ENCODE data around the gene STXBP4. TPM values are rescaled to one million over a fixed set of nuclear protein-coding genes. Genes with fewer than 3 reads are reported as not detected.

Gene STXBP4
- total and polyA plus RNA-seq, 2 experiments from 2014 or later = 25.0 to 52.1 TPM

DNA sequence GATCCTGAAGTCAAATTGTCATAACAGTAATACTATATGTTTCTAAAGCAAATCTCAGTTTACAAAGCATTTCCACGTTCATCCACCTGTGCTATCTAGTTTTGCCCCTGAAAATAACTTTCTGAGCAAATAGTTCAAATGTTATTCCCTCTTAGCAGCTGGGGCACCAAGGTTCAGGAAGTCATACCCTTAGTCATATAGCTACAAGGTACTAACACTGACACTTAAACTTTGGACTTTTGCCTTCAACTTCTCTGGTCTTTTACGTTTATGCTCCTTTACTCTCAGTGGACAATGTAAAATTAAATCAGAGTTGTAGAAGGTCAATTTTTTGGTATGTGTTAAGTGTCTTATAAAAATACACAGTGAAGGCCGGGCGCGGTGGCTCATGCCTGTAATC is 33.1 kb upstream of the STXBP4 start:
- H3K4me1 Mint-ChIP-seq = no peaks in the 10 kb centered on the region
- H3K4me1 ChIP-seq (ENCODE audit: insufficient read depth) = no peaks in the 10 kb centered on the region
- H3K79me2 ChIP-seq (replicated peaks; ENCODE audit: insufficient read depth) = no peaks in the 10 kb centered on the region
- 0 out of 2 replicates have a peak, but pooled peaks cover 3% of the 10 kb centered on the region for H4K20me1 ChIP-seq (replicated peaks; ENCODE audit: insufficient read depth)
- no peak for ATAC-seq
- H3K27me3 ChIP-seq (ENCODE audit: insufficient read depth) = no peaks in the 10 kb centered on the region
- H3K27me3 Mint-ChIP-seq (ENCODE audit: insufficient read depth, low read depth, poor library complexity) = peaks cover 3% of the 10 kb centered on the region
- peaks cover 76% of the 10 kb centered on the region for H3K36me3 ChIP-seq (ENCODE audit: insufficient read depth)
- no peak overlapping the region for H3K4me2 ChIP-seq
- no peaks in the 10 kb centered on the region for H3K9me3 Mint-ChIP-seq
- no peak for TF ChIP-seq ZNF331 (CRISPR knock-in tag; IDR thresholded peaks at IDR 0.05; ENCODE audit: low read depth)
- no peaks in the 10 kb centered on the region for H3F3A ChIP-seq (replicated peaks; ENCODE audit: low read depth)
- H3K4me3 Mint-ChIP-seq = no peak overlapping the region
- no peak overlapping the region for H3K27ac ChIP-seq (ENCODE audit: low read depth)
- no peak overlapping the region for H2AFZ ChIP-seq
- peaks cover 86% of the 10 kb centered on the region for H3K36me3 Mint-ChIP-seq (ENCODE audit: low read depth)
- H3K4me3 ChIP-seq = no peak overlapping the region
- no peak for DNase-seq (ENCODE audit: low spot score)
- H3K9me2 ChIP-seq (ENCODE audit: insufficient read depth) = no peaks in the 10 kb centered on the region
- no peak overlapping the region for H3K27ac Mint-ChIP-seq

DNA sequence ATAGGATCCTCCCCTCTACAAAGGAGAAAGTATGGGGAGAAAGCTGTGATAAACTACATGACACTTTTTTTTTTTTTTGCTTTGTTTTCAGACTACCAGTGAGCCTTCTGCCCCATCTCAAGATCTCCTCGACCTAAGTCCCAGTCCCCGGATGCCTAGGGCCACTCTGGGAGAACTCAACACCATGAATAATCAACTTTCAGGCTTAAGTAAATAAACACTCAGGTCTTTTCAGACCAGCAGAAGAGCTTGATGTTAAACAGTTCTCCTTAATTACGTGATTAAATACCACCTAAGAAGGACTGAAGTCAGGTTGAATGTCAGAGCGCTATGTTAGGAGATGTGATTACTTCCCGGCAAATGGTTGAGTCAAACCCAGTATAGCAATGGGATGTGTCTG is 31.5 kb upstream of the STXBP4 start:
- H3K36me3 Mint-ChIP-seq (ENCODE audit: low read depth) = peaks cover 87% of the 10 kb centered on the region
- Histone ChIP-seq H4K20me1 (replicated peaks; ENCODE audit: insufficient read depth) (0 out of 2 replicates have a peak, but pooled peaks cover 3% of the 10 kb centered on the region), H3K36me3 (ENCODE audit: insufficient read depth) (peaks cover 74% of the 10 kb centered on the region), H3K27ac (ENCODE audit: low read depth) (no peak overlapping the region), H2AFZ (no peak overlapping the region), H3K79me2 (replicated peaks; ENCODE audit: insufficient read depth) (no peaks in the 10 kb centered on the region), H3K4me3 (no peak overlapping the region), H3K4me1 (ENCODE audit: insufficient read depth) (no peaks in the 10 kb centered on the region), H3K27me3 (ENCODE audit: insufficient read depth) (no peaks in the 10 kb centered on the region), H3K9me2 (ENCODE audit: insufficient read depth) (no peaks in the 10 kb centered on the region), H3F3A (replicated peaks; ENCODE audit: low read depth) (no peaks in the 10 kb centered on the region), H3K4me2 (no peak overlapping the region)
- H3K4me3 Mint-ChIP-seq = no peak overlapping the region
- no peaks in the 10 kb centered on the region for H3K9me3 Mint-ChIP-seq
- ATAC-seq = no peak
- H3K4me1 Mint-ChIP-seq = no peaks in the 10 kb centered on the region
- DNase-seq (ENCODE audit: low spot score) = no peak
- TF ChIP-seq EZH2 (IDR thresholded peaks at IDR 0.05; ENCODE audit: low read depth, unreplicated experiment) (no peak), ZNF331 (CRISPR knock-in tag; IDR thresholded peaks at IDR 0.05; ENCODE audit: low read depth) (no peak)
- no peaks in the 10 kb centered on the region for H3K27me3 Mint-ChIP-seq (ENCODE audit: insufficient read depth, low read depth, poor library complexity)
- no peak overlapping the region for H3K27ac Mint-ChIP-seq

DNA sequence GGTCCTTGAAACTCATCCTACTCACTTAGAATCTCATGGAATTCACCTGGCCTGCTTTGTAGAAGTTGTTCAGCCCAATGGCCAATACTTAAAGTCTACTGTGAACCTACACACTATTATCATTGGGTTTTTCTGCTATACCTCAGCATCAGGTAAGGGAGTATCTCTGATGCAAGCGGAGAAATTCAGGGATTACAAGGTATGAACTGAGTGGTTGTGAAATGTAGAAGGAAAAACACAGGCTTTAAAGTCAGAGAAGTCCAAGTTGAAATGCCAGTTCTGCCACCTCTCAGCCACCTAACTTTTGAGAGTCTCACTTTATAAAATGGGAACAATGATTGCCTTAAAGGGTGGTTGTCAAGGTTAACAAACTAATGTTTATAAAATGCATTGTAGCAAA is 31.1 kb upstream of the STXBP4 start:
- Histone ChIP-seq H3K27me3 (ENCODE audit: insufficient read depth) (no peaks in the 10 kb centered on the region), H2AFZ (no peak overlapping the region), H3K79me2 (replicated peaks; ENCODE audit: insufficient read depth) (no peaks in the 10 kb centered on the region), H3K4me3 (no peak overlapping the region), H3K27ac (ENCODE audit: low read depth) (no peak overlapping the region), H3F3A (replicated peaks; ENCODE audit: low read depth) (no peaks in the 10 kb centered on the region), H3K9me2 (ENCODE audit: insufficient read depth) (no peaks in the 10 kb centered on the region), H4K20me1 (replicated peaks; ENCODE audit: insufficient read depth) (0 out of 2 replicates have a peak, but pooled peaks cover 3% of the 10 kb centered on the region), H3K4me2 (no peak overlapping the region), H3K4me1 (ENCODE audit: insufficient read depth) (no peaks in the 10 kb centered on the region), H3K36me3 (ENCODE audit: insufficient read depth) (peaks cover 70% of the 10 kb centered on the region)
- no peak for ATAC-seq
- H3K36me3 Mint-ChIP-seq (ENCODE audit: low read depth) = peaks cover 83% of the 10 kb centered on the region
- no peaks in the 10 kb centered on the region for H3K27me3 Mint-ChIP-seq (ENCODE audit: insufficient read depth, low read depth, poor library complexity)
- H3K4me3 Mint-ChIP-seq = no peak overlapping the region
- H3K9me3 Mint-ChIP-seq = no peaks in the 10 kb centered on the region
- TF ChIP-seq STAT1 (IDR thresholded peaks at IDR 0.05; ENCODE audit: unreplicated experiment) (no peak), JUNB (IDR thresholded peaks at IDR 0.05; ENCODE audit: unreplicated experiment) (no peak), NANOG (IDR thresholded peaks at IDR 0.05; ENCODE audit: borderline replicate concordance) (no peak)
- TF ChIP-seq, protein P1, sequence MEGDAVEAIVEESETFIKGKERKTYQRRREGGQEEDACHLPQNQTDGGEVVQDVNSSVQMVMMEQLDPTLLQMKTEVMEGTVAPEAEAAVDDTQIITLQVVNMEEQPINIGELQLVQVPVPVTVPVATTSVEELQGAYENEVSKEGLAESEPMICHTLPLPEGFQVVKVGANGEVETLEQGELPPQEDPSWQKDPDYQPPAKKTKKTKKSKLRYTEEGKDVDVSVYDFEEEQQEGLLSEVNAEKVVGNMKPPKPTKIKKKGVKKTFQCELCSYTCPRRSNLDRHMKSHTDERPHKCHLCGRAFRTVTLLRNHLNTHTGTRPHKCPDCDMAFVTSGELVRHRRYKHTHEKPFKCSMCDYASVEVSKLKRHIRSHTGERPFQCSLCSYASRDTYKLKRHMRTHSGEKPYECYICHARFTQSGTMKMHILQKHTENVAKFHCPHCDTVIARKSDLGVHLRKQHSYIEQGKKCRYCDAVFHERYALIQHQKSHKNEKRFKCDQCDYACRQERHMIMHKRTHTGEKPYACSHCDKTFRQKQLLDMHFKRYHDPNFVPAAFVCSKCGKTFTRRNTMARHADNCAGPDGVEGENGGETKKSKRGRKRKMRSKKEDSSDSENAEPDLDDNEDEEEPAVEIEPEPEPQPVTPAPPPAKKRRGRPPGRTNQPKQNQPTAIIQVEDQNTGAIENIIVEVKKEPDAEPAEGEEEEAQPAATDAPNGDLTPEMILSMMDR (conservative IDR thresholded peaks at IDR 0.05; ENCODE audit: low read depth in 2 of 2) = no peak
- DNase-seq (ENCODE audit: low spot score) = no peak
- no peaks in the 10 kb centered on the region for H3K4me1 Mint-ChIP-seq
- no peak overlapping the region for H3K27ac Mint-ChIP-seq
